Gastrocnemius medialis (tissue), 4 donors: Measurements from ENCODE around the gene STK11IP.

Experiments
- POLR2A ChIP-seq, 2 donors: fragments of 450-650 bp; IDR thresholded peaks; one replicate each; pipeline ENCODE4 v1.6.1; 2017; ENCODE audit warnings: antibody characterized with exemption in 2 of 2, mild to moderate bottlenecking in 2 of 2, moderate library complexity in 2 of 2
- TF ChIP-seq, protein P1 (sequence below), 5 experiments: fragments of 450-650 bp in 3 of 5; fragments of 200-600 bp in 2 of 5; sonication (generic) in 2 of 5; IDR thresholded peaks in 4 of 5; conservative IDR thresholded peaks in 1 of 5; 1 replicate in 4 of 5; 2 replicates in 1 of 5; pipeline ENCODE4 v1.5.1; 2016 to 2019; ENCODE audit warnings: antibody characterized with exemption in 5 of 5, mild to moderate bottlenecking in 3 of 5, moderate library complexity in 3 of 5

DNA sequence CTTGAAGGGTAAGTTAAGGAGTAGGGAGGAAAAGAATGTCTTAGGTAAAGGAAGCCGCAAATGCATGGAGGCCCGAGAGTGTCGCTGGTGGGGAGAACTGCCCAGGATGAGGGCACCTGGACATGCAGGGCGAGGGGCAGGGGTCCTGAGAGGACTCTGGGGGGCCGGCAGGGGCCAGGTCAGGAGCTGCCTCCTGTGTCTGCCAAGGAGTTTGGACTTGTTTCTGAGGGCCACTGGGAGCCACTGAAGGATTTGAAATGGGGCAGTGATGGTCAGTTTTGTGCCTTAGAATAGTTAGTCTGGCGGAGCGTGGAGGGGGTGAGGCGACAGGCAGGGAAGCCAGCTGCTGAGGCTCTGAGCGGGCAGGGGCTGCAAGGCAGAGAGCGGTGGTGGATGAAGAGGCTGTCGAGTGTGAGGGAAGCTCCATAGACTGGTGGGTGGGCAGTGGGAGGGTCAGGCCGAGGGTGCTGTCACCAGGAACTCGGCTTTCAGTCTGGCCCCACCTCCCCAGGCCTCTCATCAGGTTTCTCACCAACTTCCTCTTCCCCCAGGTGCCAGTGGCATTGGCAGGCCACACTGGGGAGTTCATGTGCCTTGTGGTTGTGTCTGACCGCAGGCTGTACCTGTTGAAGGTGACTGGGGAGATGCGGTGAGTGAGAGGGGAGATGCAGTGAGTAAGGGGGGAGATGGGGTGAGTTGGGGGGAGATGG, 15.1 kb downstream of the STK11IP start:
- TF ChIP-seq, protein P1, sequence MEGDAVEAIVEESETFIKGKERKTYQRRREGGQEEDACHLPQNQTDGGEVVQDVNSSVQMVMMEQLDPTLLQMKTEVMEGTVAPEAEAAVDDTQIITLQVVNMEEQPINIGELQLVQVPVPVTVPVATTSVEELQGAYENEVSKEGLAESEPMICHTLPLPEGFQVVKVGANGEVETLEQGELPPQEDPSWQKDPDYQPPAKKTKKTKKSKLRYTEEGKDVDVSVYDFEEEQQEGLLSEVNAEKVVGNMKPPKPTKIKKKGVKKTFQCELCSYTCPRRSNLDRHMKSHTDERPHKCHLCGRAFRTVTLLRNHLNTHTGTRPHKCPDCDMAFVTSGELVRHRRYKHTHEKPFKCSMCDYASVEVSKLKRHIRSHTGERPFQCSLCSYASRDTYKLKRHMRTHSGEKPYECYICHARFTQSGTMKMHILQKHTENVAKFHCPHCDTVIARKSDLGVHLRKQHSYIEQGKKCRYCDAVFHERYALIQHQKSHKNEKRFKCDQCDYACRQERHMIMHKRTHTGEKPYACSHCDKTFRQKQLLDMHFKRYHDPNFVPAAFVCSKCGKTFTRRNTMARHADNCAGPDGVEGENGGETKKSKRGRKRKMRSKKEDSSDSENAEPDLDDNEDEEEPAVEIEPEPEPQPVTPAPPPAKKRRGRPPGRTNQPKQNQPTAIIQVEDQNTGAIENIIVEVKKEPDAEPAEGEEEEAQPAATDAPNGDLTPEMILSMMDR (IDR thresholded peaks at IDR 0.05 in 4 of 5, conservative IDR thresholded peaks at IDR 0.05 in 1 of 5), result no peak
- no peak for TF ChIP-seq POLR2A (IDR thresholded peaks at IDR 0.05)
